ENCODE measurements around the gene SULT2B1.
A peak's percentile ranks its signal among the peaks of the same experiment; 100 is the strongest.

Gene SULT2B1

GRCh38 chr19:48637948-48638830, 86.2 kb downstream of the SULT2B1 start:
- H3K27ac ChIP-seq = peak overlapping the region; percentile 100
- TF ChIP-seq ZFX (IDR thresholded peaks at IDR 0.05; ENCODE audit: borderline replicate concordance) (no peak), CTCF (IDR thresholded peaks at IDR 0.05) (peak; percentile 15; the same call in 1 of the 2 replicates)

GRCh38 chr19:48638831-48639381, 86.9 kb downstream of the SULT2B1 start:
- TF ChIP-seq CTCF (IDR thresholded peaks at IDR 0.05) (no peak), ZFX (IDR thresholded peaks at IDR 0.05; ENCODE audit: borderline replicate concordance) (no peak)
- peak overlapping the region; percentile 100 for H3K27ac ChIP-seq

GRCh38 chr19:48639483-48640375, 87.8 kb downstream of the SULT2B1 start:
- TF ChIP-seq ZFX (IDR thresholded peaks at IDR 0.05; ENCODE audit: borderline replicate concordance) (no peak), CTCF (IDR thresholded peaks at IDR 0.05) (no peak)
- peak overlapping the region; percentile 100 for H3K27ac ChIP-seq

- TF ChIP-seq CTCF (IDR thresholded peaks at IDR 0.05) = no peak
- TF ChIP-seq ZFX (IDR thresholded peaks at IDR 0.05; ENCODE audit: borderline replicate concordance) = no peak
- H3K27ac ChIP-seq = peak overlapping the region; percentile 100
These were observed 89.9 kb downstream of the SULT2B1 start for GRCh38 chr19:48641850-48642249.

GRCh38 chr19:48642862-48643261, 90.9 kb downstream of the SULT2B1 start:
- no peak for TF ChIP-seq CTCF (IDR thresholded peaks at IDR 0.05)
- TF ChIP-seq ZFX (IDR thresholded peaks at IDR 0.05; ENCODE audit: borderline replicate concordance) = no peak
- peak overlapping the region; percentile 100 for H3K27ac ChIP-seq

GRCh38 chr19:48644355-48644754, 92.4 kb downstream of the SULT2B1 start:
- TF ChIP-seq CTCF (IDR thresholded peaks at IDR 0.05) = no peak
- no peak for TF ChIP-seq ZFX (IDR thresholded peaks at IDR 0.05; ENCODE audit: borderline replicate concordance)
- H3K27ac ChIP-seq = 0 out of 2 replicates have a peak overlapping the region, but pooled peaks have one; percentile 95

All from 22Rv1 (cell line).